Jurkat, Clone E6-1 (cell line): ENCODE measurements around the gene HTRA1.

Experiments
- DNase-seq: peaks from one replicate; pipeline ENCODE4 v3.0.0-alpha.2; 2011; ENCODE audit warnings: low read depth, low spot score
- H3K4me3 ChIP-seq: 2 replicates; pipeline ENCODE4 v1.5.1; 2011; ENCODE audit warnings: mild to moderate bottlenecking, low read length, control low read depth, moderate library complexity

Gene HTRA1

DNA sequence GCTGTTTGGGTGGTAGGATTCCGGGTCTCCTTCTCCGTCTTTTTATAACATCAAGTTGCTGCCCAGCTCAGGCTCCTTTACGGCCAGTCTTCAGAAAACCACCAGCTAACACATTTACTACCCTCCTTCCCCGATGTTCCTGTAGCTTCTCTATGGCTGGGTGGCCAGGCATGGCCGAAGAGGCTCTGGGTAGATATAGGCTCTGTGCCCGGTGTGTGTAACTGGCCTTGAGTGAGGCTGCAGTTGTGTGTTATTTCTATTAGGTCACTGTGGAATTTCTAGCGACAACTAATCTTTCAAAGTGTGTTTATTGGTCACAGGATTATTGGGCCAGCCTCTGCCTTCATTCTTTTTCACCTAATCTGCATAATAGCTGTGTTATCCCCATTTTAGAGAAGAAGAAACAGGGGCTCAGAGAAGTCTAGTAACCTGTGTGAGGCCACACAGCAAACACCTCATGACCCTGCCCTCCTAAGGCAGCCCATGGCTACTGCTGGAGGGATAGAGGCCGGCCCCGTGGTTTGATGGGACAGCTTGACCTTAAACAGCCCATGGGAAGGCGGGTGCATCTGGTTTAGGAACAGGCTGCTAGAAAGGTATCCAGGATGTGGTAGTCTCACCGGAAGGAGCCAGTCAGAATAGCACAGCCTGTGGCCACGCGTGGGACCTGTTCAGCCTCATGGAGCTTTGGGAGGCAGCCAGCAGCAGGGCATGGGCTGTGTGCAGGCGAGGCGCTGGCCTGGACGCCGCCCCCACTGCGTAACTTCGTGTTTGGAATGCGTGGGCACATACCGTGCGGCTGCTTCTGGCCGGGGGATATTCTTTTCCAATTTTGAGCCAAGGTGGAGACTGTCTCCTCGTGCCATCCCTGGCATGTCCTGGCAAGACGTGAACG, 29.7 kb downstream of the HTRA1 start:
- DNase-seq: peak; percentile 8
- no peak overlapping the region for H3K4me3 ChIP-seq

DNA sequence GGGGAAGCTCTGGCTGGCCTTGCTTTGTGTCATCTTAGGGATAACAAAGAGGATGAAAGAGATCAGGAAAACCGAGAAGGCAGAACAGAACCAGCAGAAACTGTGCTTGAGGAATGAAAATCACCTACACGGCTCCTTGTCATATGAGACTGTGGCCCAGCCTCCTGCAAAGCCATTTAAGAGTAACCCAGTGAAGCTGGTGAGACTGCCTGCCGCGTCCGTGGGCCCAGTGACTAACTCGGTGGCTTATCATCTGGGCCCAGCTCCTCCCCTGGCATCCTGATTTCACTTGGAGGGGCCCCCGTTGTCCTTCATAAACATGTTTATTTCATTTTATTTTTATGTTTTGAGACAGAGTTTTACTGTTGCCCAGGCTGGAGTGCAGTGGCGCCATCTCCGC, 30.7 kb downstream of the HTRA1 start:
- no peak overlapping the region for H3K4me3 ChIP-seq
- no peak for DNase-seq

DNA sequence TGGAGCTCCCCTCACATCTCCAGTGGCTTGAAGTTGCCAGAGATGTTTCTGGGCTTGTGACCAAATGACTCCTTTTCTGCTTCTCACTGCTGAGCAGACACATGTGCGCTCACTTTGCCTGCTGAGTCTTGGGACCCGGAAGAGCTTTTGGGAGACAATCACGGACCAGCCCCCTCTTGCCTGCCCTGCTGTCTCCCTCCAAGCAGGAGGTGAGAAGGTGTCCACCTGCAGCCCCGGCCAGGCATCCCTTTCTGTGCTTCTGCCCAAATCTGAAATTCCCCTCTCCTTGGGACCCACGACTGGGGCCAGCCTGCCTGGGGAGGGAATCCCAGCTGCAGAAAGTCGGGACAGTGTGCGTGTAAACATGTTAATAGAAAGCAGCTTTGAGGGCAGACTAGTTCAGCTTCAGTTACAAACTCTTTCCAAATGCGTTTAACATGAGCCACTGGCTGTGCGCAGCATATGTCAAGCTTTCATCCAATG, 31.7 kb downstream of the HTRA1 start:
- no peak overlapping the region for H3K4me3 ChIP-seq
- DNase-seq: no peak

DNA sequence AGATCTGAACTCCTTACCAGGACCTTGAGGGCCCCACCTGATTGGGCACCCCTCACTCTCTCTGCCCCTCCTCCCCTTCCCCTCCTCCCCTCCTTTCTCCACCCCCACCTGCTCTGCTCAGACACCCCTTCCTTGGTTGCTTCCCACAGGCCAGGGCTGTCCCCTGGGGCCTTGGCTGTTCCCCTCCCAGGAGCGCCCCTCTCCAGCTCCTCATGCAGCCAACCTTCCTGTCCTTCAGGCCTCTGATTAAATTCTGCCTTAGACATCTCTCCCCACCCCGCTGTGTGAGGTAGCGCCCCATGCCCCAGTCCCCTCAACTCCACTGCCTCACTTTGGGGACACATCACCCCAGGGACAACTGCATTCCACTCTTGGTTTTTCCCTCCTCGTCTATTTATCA, 32.4 kb downstream of the HTRA1 start:
- no peak for DNase-seq
- H3K4me3 ChIP-seq: no peak overlapping the region

DNA sequence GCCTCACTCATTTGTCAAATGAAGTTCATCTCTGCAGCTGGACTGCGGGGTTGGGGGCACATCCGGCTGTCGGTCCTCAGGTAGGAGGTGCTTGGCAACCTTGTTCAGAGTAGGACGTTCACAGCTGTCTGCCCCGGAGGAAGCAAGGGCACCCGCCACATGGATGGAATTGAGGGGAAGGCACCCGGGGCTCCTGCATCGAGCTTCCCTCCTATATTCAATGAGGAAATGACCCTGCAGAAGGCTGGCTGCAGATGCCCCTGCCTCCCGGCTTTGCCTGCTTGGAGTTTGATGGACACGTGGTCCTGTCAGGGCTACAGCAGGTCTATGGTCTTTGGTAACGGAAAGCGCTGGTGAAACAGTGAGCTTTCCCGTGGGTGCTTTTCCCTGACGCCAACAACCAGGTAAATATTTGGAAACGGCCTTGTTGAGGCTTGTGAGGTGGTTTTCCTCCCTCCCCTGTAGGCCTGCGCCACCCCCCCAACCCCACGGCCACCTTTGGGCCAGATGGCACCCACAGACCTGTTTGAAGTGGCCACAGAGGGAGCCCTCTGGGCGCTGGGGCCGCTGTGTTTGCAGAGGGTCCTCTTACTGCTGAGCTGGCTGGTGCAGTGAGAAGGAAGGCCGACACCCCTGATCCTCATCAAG, 32.9 kb downstream of the HTRA1 start:
- H3K4me3 ChIP-seq: no peak overlapping the region
- no peak for DNase-seq

DNA sequence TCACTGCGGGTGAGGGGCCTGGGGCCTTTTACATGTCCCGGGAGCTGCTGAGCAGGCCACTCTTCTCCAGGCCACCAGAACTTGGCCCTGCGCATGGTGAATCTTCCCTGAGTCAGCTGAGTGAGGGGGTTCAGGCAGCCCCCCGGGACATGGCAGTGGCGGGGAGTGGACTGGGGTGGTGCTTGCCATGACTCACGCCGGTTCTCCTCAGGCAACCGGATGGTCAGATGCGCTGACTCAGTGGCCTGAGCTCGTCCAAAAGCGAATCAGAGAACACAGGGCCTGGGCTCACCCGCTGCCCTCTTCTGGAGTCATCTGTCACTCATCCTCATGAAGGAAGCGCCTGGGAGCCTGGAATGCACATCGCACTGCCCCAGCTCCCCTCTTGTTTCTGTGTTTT, 33.5 kb downstream of the HTRA1 start:
- H3K4me3 ChIP-seq: no peak overlapping the region
- DNase-seq: no peak

DNA sequence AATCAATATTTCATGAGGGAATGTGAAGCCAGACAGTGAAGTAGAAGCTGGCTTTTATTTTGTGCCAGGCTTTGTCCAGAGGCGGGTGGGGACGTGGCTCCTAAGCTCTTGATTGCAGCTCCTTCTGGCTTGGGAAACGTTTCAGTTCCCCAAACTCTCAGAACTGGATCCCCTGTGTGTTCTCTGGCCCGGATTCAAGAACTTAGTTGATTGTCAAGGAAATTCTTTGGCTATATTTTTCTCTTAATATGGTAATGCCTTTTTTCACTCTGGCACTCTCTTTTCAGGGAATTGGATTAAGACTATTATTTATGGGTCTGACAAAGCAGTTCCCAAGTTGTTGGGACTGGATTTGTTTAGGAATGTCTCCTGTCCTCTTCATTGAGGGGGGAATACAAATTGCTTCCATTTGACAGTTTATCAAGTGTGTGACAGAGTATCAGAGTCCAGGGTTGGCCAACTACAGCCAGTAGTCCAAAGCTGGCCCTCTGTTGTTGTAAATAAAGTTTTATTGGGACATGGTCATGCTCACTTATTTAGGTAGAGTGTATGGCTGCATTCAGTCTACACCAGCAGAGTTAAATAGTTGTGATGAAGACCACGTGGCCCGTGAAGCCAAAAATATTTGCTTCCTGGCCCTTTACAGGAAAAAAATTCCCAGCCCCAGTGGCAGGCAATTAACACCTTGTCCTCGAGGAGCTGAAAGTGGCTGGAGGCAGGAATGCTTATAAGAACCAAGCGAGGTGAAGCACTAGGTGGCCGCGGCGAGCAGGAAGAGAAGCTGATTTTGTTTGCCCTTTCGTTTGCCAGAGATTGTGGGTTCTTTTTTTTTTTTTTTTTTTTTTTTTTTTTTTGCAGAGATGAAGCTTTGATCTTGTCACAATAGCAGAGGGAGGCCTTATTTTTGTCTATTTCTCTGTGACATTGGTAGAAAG, 34.3 kb downstream of the HTRA1 start:
- DNase-seq: peak; percentile 22

DNA sequence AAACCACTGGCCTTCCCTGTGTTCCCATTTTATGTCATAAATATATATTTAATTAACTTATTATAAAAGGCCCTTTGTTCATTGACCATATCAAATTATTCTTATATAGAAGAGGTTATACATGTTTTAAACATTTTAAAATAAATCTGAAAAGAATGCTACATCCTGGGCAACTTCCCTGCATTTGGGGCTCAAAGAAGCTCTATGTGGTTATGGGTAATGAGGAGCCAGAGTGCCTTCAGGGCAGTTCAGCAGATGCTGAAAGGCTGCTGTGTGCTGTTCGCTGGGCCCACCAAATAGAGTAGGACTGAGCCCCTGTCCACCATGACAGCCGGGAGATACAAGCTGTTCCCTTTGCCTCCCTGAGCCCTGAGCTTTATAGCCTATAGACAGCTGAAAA, 35.9 kb downstream of the HTRA1 start:
- H3K4me3 ChIP-seq: no peak overlapping the region
- DNase-seq: no peak

More for the DNA sequence above, 34.3 kb downstream of the HTRA1 start:
- no peak overlapping the region for H3K4me3 ChIP-seq

DNA sequence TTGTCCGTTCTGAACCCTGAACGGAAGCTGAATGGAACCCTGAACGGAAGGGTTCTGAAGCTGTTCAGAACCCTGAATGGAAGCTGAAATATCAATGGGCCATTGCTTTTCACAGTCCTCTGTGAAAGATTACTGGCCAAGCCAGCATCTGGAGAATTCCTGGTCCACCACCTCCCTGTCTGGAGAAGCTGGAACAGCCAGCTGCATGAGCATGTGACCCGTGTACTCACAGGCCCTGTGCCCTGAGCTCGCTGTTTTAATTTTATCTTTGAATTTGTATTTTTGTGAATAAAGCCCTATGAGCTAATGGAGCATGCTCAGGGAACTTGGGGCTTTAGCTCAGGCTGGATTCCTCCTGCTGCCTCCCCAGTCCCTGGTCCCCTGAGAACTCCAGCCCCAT, 37.2 kb downstream of the HTRA1 start:
- no peak overlapping the region for H3K4me3 ChIP-seq

DNA sequence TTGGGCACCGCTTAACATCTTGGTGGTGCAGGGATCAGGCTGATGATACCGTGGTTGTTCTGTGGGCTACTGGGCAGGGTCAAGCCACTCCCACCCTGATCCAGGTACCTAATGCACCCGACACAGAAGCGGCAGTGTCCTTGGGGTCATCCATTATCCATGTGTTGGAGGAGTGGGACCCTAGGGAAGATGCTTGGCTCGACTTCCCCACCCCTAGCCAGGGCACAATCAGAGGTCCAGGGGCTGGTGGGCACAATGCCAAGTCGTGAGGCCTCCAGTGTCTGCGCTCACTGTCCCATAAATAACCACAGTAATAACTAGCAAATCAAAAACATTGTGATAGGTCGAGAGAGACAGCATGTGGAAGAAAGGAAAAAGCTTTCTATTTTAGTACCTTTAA, 37.7 kb downstream of the HTRA1 start:
- no peak overlapping the region for H3K4me3 ChIP-seq
- no peak for DNase-seq

More for the DNA sequence above, 37.2 kb downstream of the HTRA1 start:
- no peak for DNase-seq

DNA sequence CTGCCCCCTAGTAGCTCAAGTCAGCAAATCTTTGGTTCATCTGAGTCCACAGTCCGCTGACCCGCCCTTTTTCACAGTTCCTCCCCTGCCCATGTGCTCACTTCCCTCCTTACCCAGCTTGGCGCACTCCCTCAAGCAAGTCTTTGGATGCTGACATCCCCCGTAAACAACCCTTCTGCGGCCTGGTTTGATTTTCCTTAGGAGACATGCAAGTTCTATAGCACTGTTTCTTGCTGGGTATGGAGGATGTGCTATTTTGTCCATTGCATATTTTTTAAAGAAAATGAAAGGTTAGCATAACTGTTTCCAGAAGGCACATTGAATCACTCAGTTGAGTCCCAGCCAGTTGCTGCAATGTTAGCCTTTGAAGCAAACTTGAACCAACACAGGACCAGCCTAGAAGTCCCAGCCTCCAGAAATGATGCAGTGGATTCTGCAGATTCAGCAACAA, 38.2 kb downstream of the HTRA1 start:
- no peak overlapping the region for H3K4me3 ChIP-seq
- no peak for DNase-seq

DNA sequence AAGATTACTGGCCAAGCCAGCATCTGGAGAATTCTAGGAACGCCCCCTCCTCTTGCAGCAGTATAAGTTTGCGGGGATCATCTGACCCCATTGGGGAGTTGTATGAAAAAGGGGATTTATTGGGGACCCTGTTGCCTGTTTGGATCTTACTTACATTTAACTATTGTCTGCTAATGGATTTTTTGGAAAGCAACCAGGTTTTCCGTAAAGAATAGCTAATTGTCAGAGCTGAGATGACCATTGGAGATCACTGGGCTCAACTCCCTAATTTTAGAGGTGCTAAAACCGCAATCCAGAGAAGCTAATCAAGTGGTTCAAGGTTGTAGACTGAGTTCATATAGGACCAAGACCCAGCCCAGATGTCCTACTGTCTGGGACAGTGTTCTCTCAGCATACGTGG, 38.8 kb downstream of the HTRA1 start:
- DNase-seq: no peak
- no peak overlapping the region for H3K4me3 ChIP-seq

DNA sequence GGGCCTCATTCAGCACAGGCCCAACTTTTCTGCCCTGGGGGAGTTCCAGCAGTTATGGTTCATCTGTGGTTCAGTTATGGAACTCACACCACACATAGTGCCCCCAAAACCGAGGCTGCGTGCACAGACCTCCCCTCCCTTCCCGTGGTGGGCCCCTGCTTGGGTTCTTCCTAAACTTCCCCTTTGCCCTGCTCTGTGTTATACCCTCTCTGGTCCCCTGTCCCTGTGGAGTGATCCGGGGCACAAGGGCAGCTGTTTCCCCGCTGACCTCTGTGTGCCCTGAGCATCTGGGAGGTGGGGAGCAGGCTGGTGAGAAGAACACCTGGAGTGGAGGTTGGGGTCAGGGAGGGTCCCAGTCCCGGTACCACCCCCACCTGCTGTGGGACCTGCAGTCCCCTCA, 39.4 kb downstream of the HTRA1 start:
- no peak overlapping the region for H3K4me3 ChIP-seq
- no peak for DNase-seq

DNA sequence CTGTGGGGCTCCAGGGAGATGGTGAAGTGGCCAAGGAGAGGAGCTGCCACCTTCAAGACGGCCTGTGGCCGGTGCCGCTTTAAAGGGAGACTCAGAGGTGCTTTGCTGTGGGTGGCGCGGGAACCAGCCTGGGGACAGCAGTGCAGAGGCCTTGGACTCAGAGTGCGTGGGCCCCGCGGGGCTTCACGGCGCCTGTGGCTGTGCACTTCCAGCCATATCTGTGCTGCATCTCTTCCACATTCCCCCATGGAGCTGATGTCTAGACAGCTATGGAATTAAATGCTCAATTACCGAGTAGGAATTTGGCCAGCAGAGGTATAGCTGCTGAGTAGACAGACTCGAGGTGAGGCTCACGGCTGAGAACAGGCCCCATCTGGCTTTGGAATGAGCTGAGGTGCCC, 41.7 kb downstream of the HTRA1 start:
- no peak for DNase-seq
- no peak overlapping the region for H3K4me3 ChIP-seq

DNA sequence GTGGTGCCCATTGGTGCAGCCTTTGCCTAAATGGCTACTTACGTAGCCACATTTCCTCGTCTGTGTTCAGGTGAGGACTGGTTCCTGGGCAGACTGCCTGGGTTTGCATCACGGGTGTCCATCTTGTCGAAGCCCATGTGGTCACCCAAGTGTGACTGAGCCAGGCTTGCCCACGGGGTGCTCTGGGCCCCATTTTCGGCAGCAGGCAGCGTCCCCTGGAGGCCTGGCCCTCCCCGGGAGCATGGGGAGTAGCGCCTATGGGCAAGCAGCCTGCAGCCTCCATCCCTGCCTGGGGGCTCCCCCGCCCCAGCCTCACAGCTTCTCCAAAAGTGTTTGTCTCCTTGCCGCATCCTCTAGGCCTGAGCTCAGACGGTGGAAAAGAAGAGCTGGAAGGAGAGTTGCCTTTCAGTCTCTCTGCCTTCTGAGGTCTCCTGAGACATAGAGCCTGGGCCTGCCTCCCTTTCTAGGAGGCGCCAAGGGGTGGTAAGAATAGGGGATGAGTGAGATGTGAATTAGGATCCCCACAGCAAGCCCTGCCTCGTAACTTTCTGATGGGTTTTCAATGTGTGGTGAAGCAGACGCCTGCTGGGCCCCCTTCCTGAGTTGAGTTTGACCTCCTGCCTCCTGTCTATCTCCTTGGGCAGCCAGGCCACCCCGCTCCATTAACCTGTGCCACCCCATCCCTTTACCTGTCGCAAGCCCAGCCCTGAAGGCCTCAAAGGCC, 42.7 kb downstream of the HTRA1 start:
- no peak for DNase-seq
- H3K4me3 ChIP-seq: no peak overlapping the region

DNA sequence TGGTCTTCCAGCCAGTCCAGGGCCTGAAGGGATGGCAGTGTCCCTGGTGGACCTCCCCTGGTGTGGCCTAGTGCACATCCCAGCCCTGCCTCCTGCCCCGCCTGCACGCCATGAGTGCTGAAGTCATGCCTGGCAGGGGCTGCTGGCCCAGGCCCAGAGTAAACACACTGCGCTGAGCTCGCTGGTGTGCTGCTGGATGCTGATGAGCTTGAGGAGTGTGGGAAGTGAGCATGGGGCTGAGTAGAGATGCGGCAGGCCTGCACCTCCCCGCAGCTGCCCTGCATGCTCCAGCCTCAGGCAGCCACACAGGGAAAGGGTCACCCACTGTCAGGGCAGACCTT, 43.2 kb downstream of the HTRA1 start:
- H3K4me3 ChIP-seq: no peak overlapping the region
- DNase-seq: no peak

DNA sequence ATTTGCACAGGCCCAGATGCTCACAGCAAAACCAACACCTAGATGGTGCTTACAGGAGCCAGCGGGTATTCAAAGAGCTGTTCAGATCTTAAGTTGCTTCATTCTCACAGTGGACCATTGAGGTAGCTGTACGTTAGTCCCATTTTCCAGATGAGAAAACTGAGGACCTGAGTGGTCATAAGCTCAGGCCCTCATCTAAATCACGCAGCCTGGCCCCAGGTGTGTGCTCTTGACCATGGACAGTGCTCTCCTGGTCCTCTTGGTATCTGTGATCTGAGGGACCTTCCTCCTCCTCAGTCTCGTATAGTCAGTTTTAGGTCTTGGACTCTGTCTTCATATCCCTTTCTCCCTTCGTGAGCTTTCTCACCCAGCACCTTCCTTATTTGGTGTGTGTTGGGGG, 43.7 kb downstream of the HTRA1 start:
- no peak for DNase-seq
- no peak overlapping the region for H3K4me3 ChIP-seq

DNA sequence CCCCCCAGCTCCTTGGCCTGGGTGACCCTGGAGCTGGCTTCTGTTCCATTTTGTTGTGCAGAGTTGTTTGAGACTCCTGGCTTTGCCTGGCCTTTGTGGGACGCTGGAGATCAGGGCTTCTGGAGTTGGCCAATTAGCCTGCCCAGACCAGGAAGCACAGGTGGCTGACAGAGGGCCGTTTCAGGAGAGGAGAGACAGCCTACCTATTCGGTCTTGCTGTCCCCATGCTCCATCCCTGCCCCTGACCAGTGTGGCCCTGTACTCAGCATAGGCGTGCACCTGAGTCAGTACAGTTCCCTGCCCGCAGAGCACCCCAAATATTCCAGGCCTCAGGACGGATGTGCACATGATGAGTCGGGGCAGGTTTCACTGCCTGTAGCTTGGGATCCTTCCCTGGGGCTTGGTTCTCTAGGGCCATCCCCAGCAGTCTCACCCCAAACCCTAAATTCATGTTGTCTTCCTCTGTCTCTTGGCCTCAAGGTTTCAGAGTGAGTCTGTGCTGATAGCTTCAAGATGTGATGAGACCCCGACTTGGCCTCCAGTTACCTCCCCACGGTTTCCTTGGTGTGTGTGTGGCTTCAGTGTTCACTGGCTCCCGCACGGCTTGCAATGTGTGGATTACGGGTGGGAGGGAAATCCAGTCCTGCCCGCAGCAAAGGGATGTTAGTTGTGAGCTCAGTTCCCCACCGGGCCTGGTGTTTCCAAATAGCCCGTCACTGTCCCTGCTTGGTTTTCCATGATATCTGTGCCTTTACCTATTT, 44.7 kb downstream of the HTRA1 start:
- DNase-seq: no peak
- H3K4me3 ChIP-seq: no peak overlapping the region
